ENCODE data around the gene ATF6. TPM values are rescaled to one million over a fixed set of nuclear protein-coding genes. Genes with fewer than 3 reads are reported as not detected.

ATF6 gene
- total and polyA plus RNA-seq, 2 of the 4 experiments (the other 2 are of a cell fraction), result 12.2 to 17.6 TPM

DNA sequence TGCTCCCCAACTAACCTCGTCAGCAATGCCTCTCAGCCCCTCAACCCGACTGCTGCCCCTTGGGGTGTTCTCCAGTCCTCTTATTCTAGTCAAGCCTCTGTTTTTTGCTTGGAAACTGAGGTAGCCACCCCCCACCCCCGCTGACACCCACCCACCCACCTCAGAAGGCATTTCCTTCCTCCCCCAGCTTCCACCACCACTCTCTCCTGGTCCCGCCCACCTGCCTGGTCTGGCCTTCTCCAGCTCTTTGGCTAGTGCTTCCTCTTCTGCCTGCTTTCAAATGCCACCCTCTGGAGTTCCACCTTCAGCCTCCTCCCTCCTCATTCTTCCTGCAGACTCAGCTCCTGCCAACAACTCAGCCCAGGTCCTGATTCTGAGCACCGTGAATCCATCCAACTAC, 222.3 kb downstream of the ATF6 start:
- Histone ChIP-seq H4K8ac (ENCODE audit: low read depth in 2 of 2, low read length in 2 of 2) (no peak overlapping the region), H3K36me3 (ENCODE audit: control insufficient read depth, insufficient read depth, low read length) (no peaks in the 10 kb centered on the region), H4K91ac (ENCODE audit: insufficient read depth, low read depth, low read length) (no peak overlapping the region), H2AK9ac (replicated peaks; ENCODE audit: low read depth, low read length, poor library complexity) (no peak overlapping the region), H3K4me1 (ENCODE audit: control insufficient read depth, insufficient read depth, low read length) (no peaks in the 10 kb centered on the region), H2BK20ac (ENCODE audit: low read depth, low read length) (no peak overlapping the region), H3K9me3 (ENCODE audit: control insufficient read depth, insufficient read depth, low read length) (peaks cover 12% of the 10 kb centered on the region), H3K4me3 (ENCODE audit: insufficient read depth, low read depth, low read length) (no peak overlapping the region), H4K5ac (ENCODE audit: low read depth, low read length) (no peak overlapping the region), H3K27me3 (ENCODE audit: control insufficient read depth, insufficient read depth, low read length) (peaks cover 4% of the 10 kb centered on the region; the same call in 1 of the 2 replicates), H3K4ac (ENCODE audit: low read depth, low read length) (no peak overlapping the region), H3K14ac (replicated peaks; ENCODE audit: low read depth, low read length) (no peak overlapping the region), H3K9ac (ENCODE audit: low read depth, low read length) (no peak overlapping the region), H3K18ac (ENCODE audit: low read depth, low read length) (no peak overlapping the region), H2BK15ac (ENCODE audit: low read depth, low read length) (no peak overlapping the region), H2BK5ac (ENCODE audit: low read depth, low read length, poor library complexity, severe bottlenecking) (no peak overlapping the region), H3K27ac (ENCODE audit: insufficient read depth, low read length) (no peak overlapping the region), H2AFZ (replicated peaks; ENCODE audit: low read length, poor library complexity) (no peak overlapping the region), H3K56ac (ENCODE audit: extremely low read depth, insufficient read depth, low read length) (no peak overlapping the region), H4K20me1 (ENCODE audit: insufficient read depth, low read length) (no peaks in the 10 kb centered on the region), H2AK5ac (ENCODE audit: low read depth, low read length) (no peak overlapping the region), H3K79me1 (ENCODE audit: low read depth in 1 of 2, low read length in 2 of 2) (no peaks in the 10 kb centered on the region), H3K23ac (ENCODE audit: low read depth, low read length) (no peak overlapping the region), H3K9me1 (ENCODE audit: insufficient read depth, low read length) (peaks cover 4% of the 10 kb centered on the region; the same call in 1 of the 2 replicates), H2BK120ac (ENCODE audit: low read depth, low read length) (no peak overlapping the region), H3K4me2 (ENCODE audit: low read depth, low read length) (no peak overlapping the region)
- ChIA-PET CTCF (no interaction called here), POLR2A (ENCODE audit: unreplicated experiment) (no interaction called here)
- in situ Hi-C loops (cut with MboI; ENCODE audit: low sequenced_read_pairs) (no loop called here), intact Hi-C loops (cut with micrococcal nuclease) (no loop called here), dilution Hi-C loops (cut with HindIII; ENCODE audit: low sequenced_read_pairs, unreplicated experiment) (no loop called here)
- ATAC-seq (ENCODE audit: low read depth) (no peak), DNase-seq (no peak)
- BruUV-seq (replicated peaks), result no TSS peak
- 100% methylated on average over 1 of the region's 5 CpGs; no CpG with 5 or more reads in 1 of the 2 experiments for WGBS, 2 experiments (ENCODE audit: extremely low coverage in 2 of 2, insufficient read length in 1 of 2)
- TF ChIP-seq CEBPB (IDR thresholded peaks at IDR 0.05; ENCODE audit: low read depth, low read length), result no peak
- no peak for TF ChIP-seq ELK1 (IDR thresholded peaks at IDR 0.05; ENCODE audit: borderline replicate concordance, low read depth, low read length)
- no peak for TF ChIP-seq POLR2A (IDR thresholded peaks at IDR 0.05; ENCODE audit: low read depth, low read length)
- TF ChIP-seq MAFK (IDR thresholded peaks at IDR 0.05; ENCODE audit: low read depth, low read length), result no peak
- no peak for TF ChIP-seq FOS (IDR thresholded peaks at IDR 0.05; ENCODE audit: low read depth, low read length)
- TF ChIP-seq MXI1 (IDR thresholded peaks at IDR 0.05; ENCODE audit: borderline replicate concordance, low read depth, low read length), result no peak
- TF ChIP-seq BHLHE40 (IDR thresholded peaks at IDR 0.05; ENCODE audit: low read depth, low read length), result no peak
- no peak for TF ChIP-seq CHD1 (IDR thresholded peaks at IDR 0.05; ENCODE audit: low read depth, low read length)
- TF ChIP-seq RAD21 (IDR thresholded peaks at IDR 0.05; ENCODE audit: low read length), result no peak
- TF ChIP-seq RCOR1 (IDR thresholded peaks at IDR 0.05; ENCODE audit: insufficient replicate concordance, low read length), result no peak
- no peak for TF ChIP-seq SMC3 (IDR thresholded peaks at IDR 0.05; ENCODE audit: low read depth, low read length)
- TF ChIP-seq RFX5 (IDR thresholded peaks at IDR 0.05; ENCODE audit: low read depth, low read length), result no peak
- TF ChIP-seq NFE2L2 (IDR thresholded peaks at IDR 0.05; ENCODE audit: low read depth, low read length), result no peak
- no peak for TF ChIP-seq MAZ (IDR thresholded peaks at IDR 0.05; ENCODE audit: borderline replicate concordance, low read depth, low read length)
